Kidney (tissue), 14 donors: ENCODE measurements around the gene SHQ1. TPM values are rescaled to one million over a fixed set of nuclear protein-coding genes. Genes with fewer than 3 reads are reported as not detected.

Source experiments
- DNase-seq, 5 donors: peaks; one replicate each; pipeline ENCODE4 v3.0.0-alpha.2; 2013 to 2020
- FAIRE-seq: peaks from 2 replicates; lab custom pipeline; 2012; peaks lifted over from hg19 to GRCh38; lab: Jason Lieb, UNC
- H3K27ac ChIP-seq, 2 donors: one replicate each; pipeline ENCODE4 v1.7.0; 2013; ENCODE audit warnings: low read depth in 2 of 2, low read length in 2 of 2, inconsistent platforms in 1 of 2
- H3K27me3 ChIP-seq: one replicate; pipeline ENCODE4 v1.7.1; 2013; ENCODE audit warnings: low read length, inconsistent platforms; ENCODE audit not compliant: control insufficient read depth, insufficient read depth
- H3K36me3 ChIP-seq, 3 donors: one replicate each; pipeline versions ENCODE4 v1.7.0 to v1.7.1; 2013; ENCODE audit warnings: low read length in 3 of 3, control low read depth in 1 of 3, inconsistent platforms in 1 of 3; ENCODE audit not compliant: insufficient read depth in 3 of 3, control insufficient read depth in 2 of 3
- H3K4me1 ChIP-seq, 3 donors: one replicate each; pipeline versions ENCODE4 v1.7.0 to v1.7.1; 2013; ENCODE audit warnings: low read length in 3 of 3, inconsistent platforms in 1 of 3, low read depth in 1 of 3; ENCODE audit not compliant: control insufficient read depth in 2 of 3, insufficient read depth in 2 of 3
- H3K4me3 ChIP-seq, 3 donors: one replicate each; pipeline versions ENCODE4 v1.7.0 to v1.8.1; 2013; ENCODE audit warnings: low read length in 3 of 3, control low read depth in 1 of 3, inconsistent platforms in 1 of 3
- H3K9ac ChIP-seq, 3 donors: one replicate each; pipeline versions ENCODE4 v1.7.0 to v1.7.1; 2013; ENCODE audit warnings: low read length in 3 of 3, control low read depth in 1 of 3, inconsistent platforms in 1 of 3
- H3K9me3 ChIP-seq, 3 donors: one replicate each; pipeline versions ENCODE4 v1.7.0 to v1.7.1; 2013; ENCODE audit warnings: low read length in 3 of 3, control low read depth in 1 of 3, inconsistent platforms in 1 of 3; ENCODE audit not compliant: control insufficient read depth in 2 of 3, insufficient read depth in 1 of 3
- intact Hi-C: fragments of 100-400 bp; cut with DNase I; formaldehyde crosslinking; loops from one replicate; pipeline ENCODE4 v1.11.1; 2022
- polyA plus RNA-seq: library from polyadenylated mRNA; stranded (reverse); fragments of 350-450 nt; fragmentation: Illumina TruSeq; extraction: RNeasy Lipid Tissue Mini Kit (QIAGEN cat#74804); gene quantifications from one replicate; pipeline ENCODE4 v1.2.3, GENCODE V29; 2014; ENCODE audit warnings: low read depth, low replicate concordance; ENCODE audit not compliant: insufficient read depth
- total RNA-seq: library from RNA; stranded (reverse); fragmentation: NEBNext Ultra II Directional; extraction: Animal tissue kit (Norgen Biotek cat#: 25700); gene quantifications from one replicate; pipeline ENCODE4 v1.2.1, GENCODE V29; 2021
- TF ChIP-seq, protein P1 (sequence below): IDR thresholded peaks from 3 replicates; pipeline ENCODE4 v1.5.1; 2012; ENCODE audit warnings: mild to moderate bottlenecking, moderate library complexity, borderline replicate concordance; ENCODE audit not compliant: insufficient read depth; ENCODE audit errors: extremely low read depth
- donor health status: control.
- donor health status: control.
- donor health status: control.
- donor health status: control.
- donor health status: control.
- donor health status: DM: yes; HTN: yes; CAD: no.
- donor health status: Normal renal cell carcinoma (clear cell type).

The SHQ1 gene
- total and polyA plus RNA-seq, 2 donors from 2014 or later: 8.1 to 23.1 TPM

DNA sequence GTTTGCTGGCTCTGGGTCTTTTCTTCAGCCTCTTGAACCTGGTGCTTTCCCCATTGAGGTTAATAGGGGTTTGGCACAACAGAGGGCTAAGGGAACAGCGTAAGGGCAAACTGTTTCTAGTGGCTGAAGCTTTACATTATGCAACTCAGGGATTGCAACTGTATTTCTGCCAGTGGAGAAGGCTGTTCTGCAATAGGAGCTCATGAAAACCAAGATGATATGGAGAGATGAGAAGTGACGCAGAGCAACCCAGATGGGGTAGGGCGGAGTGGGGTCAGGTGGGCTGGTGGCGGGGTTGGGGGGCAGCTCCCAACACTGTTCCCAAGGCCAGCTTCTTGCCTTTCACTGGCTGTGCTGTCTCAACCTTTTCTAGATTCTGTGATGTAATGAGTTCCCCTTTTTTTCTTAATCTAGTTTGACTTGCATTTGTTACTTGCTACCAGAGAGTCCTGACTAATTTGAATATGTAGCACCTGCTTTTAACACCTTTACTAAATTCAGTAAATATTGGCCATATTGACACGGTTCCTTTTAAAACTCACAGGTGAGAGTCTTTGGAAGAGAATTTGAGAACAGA lies 46.8 kb upstream of the SHQ1 start:
- TF ChIP-seq, protein P1, sequence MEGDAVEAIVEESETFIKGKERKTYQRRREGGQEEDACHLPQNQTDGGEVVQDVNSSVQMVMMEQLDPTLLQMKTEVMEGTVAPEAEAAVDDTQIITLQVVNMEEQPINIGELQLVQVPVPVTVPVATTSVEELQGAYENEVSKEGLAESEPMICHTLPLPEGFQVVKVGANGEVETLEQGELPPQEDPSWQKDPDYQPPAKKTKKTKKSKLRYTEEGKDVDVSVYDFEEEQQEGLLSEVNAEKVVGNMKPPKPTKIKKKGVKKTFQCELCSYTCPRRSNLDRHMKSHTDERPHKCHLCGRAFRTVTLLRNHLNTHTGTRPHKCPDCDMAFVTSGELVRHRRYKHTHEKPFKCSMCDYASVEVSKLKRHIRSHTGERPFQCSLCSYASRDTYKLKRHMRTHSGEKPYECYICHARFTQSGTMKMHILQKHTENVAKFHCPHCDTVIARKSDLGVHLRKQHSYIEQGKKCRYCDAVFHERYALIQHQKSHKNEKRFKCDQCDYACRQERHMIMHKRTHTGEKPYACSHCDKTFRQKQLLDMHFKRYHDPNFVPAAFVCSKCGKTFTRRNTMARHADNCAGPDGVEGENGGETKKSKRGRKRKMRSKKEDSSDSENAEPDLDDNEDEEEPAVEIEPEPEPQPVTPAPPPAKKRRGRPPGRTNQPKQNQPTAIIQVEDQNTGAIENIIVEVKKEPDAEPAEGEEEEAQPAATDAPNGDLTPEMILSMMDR: no peak
- FAIRE-seq: no peak
- DNase-seq: no peak
- no peak overlapping the region for H3K27ac ChIP-seq
- no peak overlapping the region for H3K4me3 ChIP-seq
- no peak overlapping the region for H3K9ac ChIP-seq
- H3K9me3 ChIP-seq: no peaks in the 10 kb centered on the region
- intact Hi-C loops: no loop called here
- no peaks in the 10 kb centered on the region for H3K36me3 ChIP-seq
- H3K4me1 ChIP-seq: peaks cover 4 to 7% (median 5%) of the 10 kb centered on the region in 3 donors
- H3K27me3 ChIP-seq: no peaks in the 10 kb centered on the region

DNA sequence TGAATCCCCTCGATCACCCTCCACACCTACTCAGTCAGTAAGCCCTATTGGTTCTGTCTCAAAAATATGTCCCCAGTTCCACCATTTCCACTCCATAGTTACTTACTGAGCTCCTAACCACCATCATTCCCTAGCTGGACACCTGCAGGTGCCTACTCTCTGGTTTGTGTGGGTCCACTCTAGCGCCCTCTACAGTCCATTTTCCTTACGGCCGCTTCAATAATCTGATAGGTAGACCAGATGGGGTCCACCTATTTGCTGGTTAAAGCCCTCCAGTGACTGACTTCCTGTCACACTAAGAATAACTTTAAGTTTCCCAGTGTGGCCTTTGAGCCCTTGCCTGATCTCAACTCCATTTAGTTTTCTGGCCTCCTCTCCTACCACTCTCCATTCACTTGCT lies 44.6 kb upstream of the SHQ1 start:
- no peak overlapping the region for H3K27ac ChIP-seq
- no peak for FAIRE-seq
- H3K4me1 ChIP-seq: peaks cover 4 to 7% (median 5%) of the 10 kb centered on the region in 3 donors

DNA sequence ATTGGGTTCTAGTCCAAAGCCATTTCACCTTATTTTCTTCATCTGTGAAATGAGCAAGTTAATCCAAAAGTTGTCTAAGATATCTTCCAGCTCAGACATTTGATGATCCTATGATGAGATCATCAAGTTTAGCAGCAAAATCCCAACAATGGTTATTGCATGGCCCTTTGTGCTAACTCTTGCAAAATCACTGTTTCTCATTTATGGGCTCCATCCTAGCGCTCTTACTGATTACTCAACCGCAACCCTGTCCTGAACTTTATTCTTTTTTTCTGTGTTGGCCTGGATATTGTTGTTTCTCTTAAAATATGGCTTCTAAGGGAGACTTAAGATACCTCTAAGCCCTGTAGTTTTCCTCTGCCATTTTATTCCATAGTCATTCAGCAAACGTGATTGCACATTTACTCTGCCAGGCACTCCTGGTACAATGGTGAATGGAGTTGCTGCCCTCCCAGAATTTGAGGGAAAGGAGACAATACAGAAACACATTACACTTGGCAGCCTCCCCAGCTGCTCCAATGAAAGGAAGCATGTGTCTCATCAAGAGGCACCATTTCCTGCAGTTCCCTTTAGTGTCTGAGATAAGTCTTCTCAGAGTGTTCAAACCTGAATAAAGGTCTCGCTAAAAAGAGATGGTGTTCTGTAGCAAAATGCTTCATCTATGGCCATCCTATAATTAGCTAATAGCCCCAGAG lies 44.0 kb upstream of the SHQ1 start:
- FAIRE-seq (no peak), DNase-seq (peak in 1 of 5 donors; percentile 48)
- intact Hi-C loops: no loop called here
- Histone ChIP-seq H3K36me3 (no peaks in the 10 kb centered on the region), H3K27ac (no peak overlapping the region), H3K27me3 (no peaks in the 10 kb centered on the region), H3K9me3 (no peaks in the 10 kb centered on the region), H3K9ac (no peak overlapping the region), H3K4me3 (no peak overlapping the region), H3K4me1 (peaks cover 7 to 11% (median 7%) of the 10 kb centered on the region in 3 donors)
- TF ChIP-seq, protein P1: no peak

More for the DNA sequence above, 44.6 kb upstream of the SHQ1 start:
- intact Hi-C loops: no loop called here
- no peaks in the 10 kb centered on the region for H3K9me3 ChIP-seq
- TF ChIP-seq, protein P1: no peak
- no peak overlapping the region for H3K4me3 ChIP-seq
- H3K9ac ChIP-seq: no peak overlapping the region
- DNase-seq: no peak
- no peaks in the 10 kb centered on the region for H3K36me3 ChIP-seq
- no peaks in the 10 kb centered on the region for H3K27me3 ChIP-seq
